ENCODE measurements around the gene CPSF3.

The CPSF3 gene

GRCh38 chr2:9417725-9418124 lies 5.7 kb upstream of the CPSF3 start:
- Histone ChIP-seq H3K27me3 (ENCODE audit: insufficient read depth, low read length, poor library complexity, severe bottlenecking) (no peaks in the 10 kb centered on the region), H3F3A (ENCODE audit: low read depth) (no peaks in the 10 kb centered on the region), H3K9ac (ENCODE audit: low read depth, low read length, poor library complexity, severe bottlenecking) (no peak overlapping the region), H4K20me1 (ENCODE audit: insufficient read depth, low read length, poor library complexity, severe bottlenecking) (peaks cover 10% of the 10 kb centered on the region), H3K4me3 (ENCODE audit: low read length, poor library complexity, severe bottlenecking) (no peak overlapping the region), H3K4me1 (ENCODE audit: insufficient read depth, low read length, poor library complexity, severe bottlenecking) (peaks cover 17% of the 10 kb centered on the region), H3K9me2 (replicated peaks; ENCODE audit: low read depth, low read length) (no peaks in the 10 kb centered on the region), H3K9me3 (ENCODE audit: insufficient read depth, low read depth, low read length) (no peaks in the 10 kb centered on the region), H3K79me2 (ENCODE audit: insufficient read depth, low read length) (peaks cover 39% of the 10 kb centered on the region), H2AFZ (ENCODE audit: low read length) (no peak overlapping the region), H3K36me3 (ENCODE audit: insufficient read depth, low read length) (no peaks in the 10 kb centered on the region), H3K4me2 (ENCODE audit: low read depth, low read length, poor library complexity, severe bottlenecking) (no peak overlapping the region)
- TF ChIP-seq CTCF (conservative IDR thresholded peaks at IDR 0.05; ENCODE audit: low read length) (no peak), EZH2phosphoT487 (IDR thresholded peaks at IDR 0.05; ENCODE audit: borderline replicate concordance) (no peak)

GRCh38 chr2:9418746-9419145 lies 4.7 kb upstream of the CPSF3 start:
- TF ChIP-seq CTCF (conservative IDR thresholded peaks at IDR 0.05; ENCODE audit: low read length) (no peak), EZH2phosphoT487 (IDR thresholded peaks at IDR 0.05; ENCODE audit: borderline replicate concordance) (no peak)
- H3K79me2 ChIP-seq (ENCODE audit: insufficient read depth, low read length), result peaks cover 43% of the 10 kb centered on the region
- H4K20me1 ChIP-seq (ENCODE audit: insufficient read depth, low read length, poor library complexity, severe bottlenecking), result peaks cover 10% of the 10 kb centered on the region
- no peak overlapping the region for H2AFZ ChIP-seq (ENCODE audit: low read length)
- no peaks in the 10 kb centered on the region for H3K27me3 ChIP-seq (ENCODE audit: insufficient read depth, low read length, poor library complexity, severe bottlenecking)
- peaks cover 17% of the 10 kb centered on the region for H3K4me1 ChIP-seq (ENCODE audit: insufficient read depth, low read length, poor library complexity, severe bottlenecking)
- no peaks in the 10 kb centered on the region for H3K9me2 ChIP-seq (replicated peaks; ENCODE audit: low read depth, low read length)
- H3F3A ChIP-seq (ENCODE audit: low read depth), result no peaks in the 10 kb centered on the region
- H3K9ac ChIP-seq (ENCODE audit: low read depth, low read length, poor library complexity, severe bottlenecking), result no peak overlapping the region
- no peaks in the 10 kb centered on the region for H3K36me3 ChIP-seq (ENCODE audit: insufficient read depth, low read length)
- H3K4me2 ChIP-seq (ENCODE audit: low read depth, low read length, poor library complexity, severe bottlenecking), result no peak overlapping the region
- H3K9me3 ChIP-seq (ENCODE audit: insufficient read depth, low read depth, low read length), result no peaks in the 10 kb centered on the region
- H3K4me3 ChIP-seq (ENCODE audit: low read length, poor library complexity, severe bottlenecking), result no peak overlapping the region

- H3K36me3 ChIP-seq (ENCODE audit: insufficient read depth, low read length), result no peaks in the 10 kb centered on the region
- H4K20me1 ChIP-seq (ENCODE audit: insufficient read depth, low read length, poor library complexity, severe bottlenecking), result peaks cover 10% of the 10 kb centered on the region
- H3K9me2 ChIP-seq (replicated peaks; ENCODE audit: low read depth, low read length), result no peaks in the 10 kb centered on the region
- no peak overlapping the region for H3K4me2 ChIP-seq (ENCODE audit: low read depth, low read length, poor library complexity, severe bottlenecking)
- no peak for TF ChIP-seq EZH2phosphoT487 (IDR thresholded peaks at IDR 0.05; ENCODE audit: borderline replicate concordance)
- TF ChIP-seq CTCF (conservative IDR thresholded peaks at IDR 0.05; ENCODE audit: low read length), result no peak
- no peak overlapping the region for H2AFZ ChIP-seq (ENCODE audit: low read length)
- no peaks in the 10 kb centered on the region for H3F3A ChIP-seq (ENCODE audit: low read depth)
- H3K79me2 ChIP-seq (ENCODE audit: insufficient read depth, low read length), result peaks cover 51% of the 10 kb centered on the region
- no peak overlapping the region for H3K9ac ChIP-seq (ENCODE audit: low read depth, low read length, poor library complexity, severe bottlenecking)
- no peaks in the 10 kb centered on the region for H3K9me3 ChIP-seq (ENCODE audit: insufficient read depth, low read depth, low read length)
- H3K4me3 ChIP-seq (ENCODE audit: low read length, poor library complexity, severe bottlenecking), result no peak overlapping the region
- H3K27me3 ChIP-seq (ENCODE audit: insufficient read depth, low read length, poor library complexity, severe bottlenecking), result no peaks in the 10 kb centered on the region
- H3K4me1 ChIP-seq (ENCODE audit: insufficient read depth, low read length, poor library complexity, severe bottlenecking), result peaks cover 22% of the 10 kb centered on the region
Observed at GRCh38 chr2:9419541-9419940, 3.9 kb upstream of the CPSF3 start.
